Upper lobe of left lung (tissue), 6 donors: ENCODE measurements around the gene SRRM3. TPM values are rescaled to one million over a fixed set of nuclear protein-coding genes. Genes with fewer than 3 reads are reported as not detected.
A peak's percentile ranks its signal among the peaks of the same experiment; 100 is the strongest.
"Not testable (repeated sequence)": the region's sequence is repeated elsewhere in the genome, so short reads cannot be mapped to it uniquely, and the experiment has no call there.

Experiments
- ATAC-seq, 2 donors: fragments of 200-7000 bp; cut with Tn5 transposase; one replicate each; pipeline ENCODE4 v1.9.1; 2022; ENCODE audit warnings: mild to moderate bottlenecking in 2 of 2, moderate library complexity in 2 of 2; ENCODE audit not compliant: low FRiP score in 2 of 2
- DNase-seq, 2 donors: peaks; one replicate each; pipeline ENCODE4 v3.0.0-alpha.2; 2019 to 2020
- H3K27ac ChIP-seq, 4 donors: fragments of 200-600 bp; sonication (generic); one replicate each; pipeline ENCODE4 v1.5.1; 2016 to 2019
- H3K27me3 ChIP-seq, 4 donors: fragments of 200-600 bp; sonication (generic); one replicate each; pipeline ENCODE4 v1.5.1; 2017 to 2019
- H3K36me3 ChIP-seq, 4 donors: fragments of 200-600 bp; sonication (generic); one replicate each; pipeline ENCODE4 v1.5.1; 2016 to 2019
- H3K4me1 ChIP-seq, 4 donors: fragments of 200-600 bp; sonication (generic); one replicate each; pipeline ENCODE4 v1.5.1; 2018 to 2019
- H3K4me3 ChIP-seq, 4 donors: fragments of 200-600 bp; sonication (generic); one replicate each; pipeline ENCODE4 v1.5.1; 2017 to 2019; ENCODE audit warnings: mild to moderate bottlenecking in 2 of 4, moderate library complexity in 1 of 4
- H3K9me3 ChIP-seq, 4 donors: fragments of 200-600 bp; sonication (generic); one replicate each; pipeline ENCODE4 v1.5.1; 2018 to 2019
- EP300 ChIP-seq, 4 donors: sonication (generic); formaldehyde crosslinking; IDR thresholded peaks; one replicate each; pipeline ENCODE4 v1.5.1; 2017; ENCODE audit warnings: antibody characterized with exemption in 4 of 4, control low read depth in 2 of 4
- POLR2A ChIP-seq, 4 donors: fragments of 450-650 bp; IDR thresholded peaks; one replicate each; pipeline ENCODE4 v1.5.1; 2016 to 2017; ENCODE audit warnings: antibody characterized with exemption in 4 of 4, mild to moderate bottlenecking in 2 of 4
- POLR2AphosphoS5 ChIP-seq, 2 donors: sonication (generic); formaldehyde crosslinking; IDR thresholded peaks; one replicate each; pipeline ENCODE4 v1.5.1; 2017; ENCODE audit warnings: antibody characterized with exemption in 2 of 2
- WGBS, 2 donors: methylation state at CpG; one replicate each; pipeline ENCODE4 v1.1.5; 2017 to 2018; 5-methylcytosine and 5-hydroxymethylcytosine counted together
- total RNA-seq, 6 donors: library from RNA; depleted of rRNA in 4 of 6; stranded (reverse); fragments of >200 nt in 4 of 6; gene quantifications; one replicate each; pipeline versions ENCODE4 v1.1.0 to v1.2.1, GENCODE V29; 2016 to 2021
- TF ChIP-seq, protein P1 (sequence below), 6 experiments: fragments of 450-650 bp in 4 of 6; fragments of 200-600 bp in 2 of 6; sonication (generic) in 2 of 6; IDR thresholded peaks; one replicate each; pipeline ENCODE4 v1.5.1; 2016 to 2019; ENCODE audit warnings: antibody characterized with exemption in 6 of 6
- donor health status: DM: no; HTN: no; CAD: no; lungs with moderate emphysema.
- donor health status: DM: no; HTN: yes; CAD: no; lungs with severe emphysema.

SRRM3 gene
- total RNA-seq, 6 donors from 2014 or later: 0.30 to 1.5 (median 0.72) TPM

DNA sequence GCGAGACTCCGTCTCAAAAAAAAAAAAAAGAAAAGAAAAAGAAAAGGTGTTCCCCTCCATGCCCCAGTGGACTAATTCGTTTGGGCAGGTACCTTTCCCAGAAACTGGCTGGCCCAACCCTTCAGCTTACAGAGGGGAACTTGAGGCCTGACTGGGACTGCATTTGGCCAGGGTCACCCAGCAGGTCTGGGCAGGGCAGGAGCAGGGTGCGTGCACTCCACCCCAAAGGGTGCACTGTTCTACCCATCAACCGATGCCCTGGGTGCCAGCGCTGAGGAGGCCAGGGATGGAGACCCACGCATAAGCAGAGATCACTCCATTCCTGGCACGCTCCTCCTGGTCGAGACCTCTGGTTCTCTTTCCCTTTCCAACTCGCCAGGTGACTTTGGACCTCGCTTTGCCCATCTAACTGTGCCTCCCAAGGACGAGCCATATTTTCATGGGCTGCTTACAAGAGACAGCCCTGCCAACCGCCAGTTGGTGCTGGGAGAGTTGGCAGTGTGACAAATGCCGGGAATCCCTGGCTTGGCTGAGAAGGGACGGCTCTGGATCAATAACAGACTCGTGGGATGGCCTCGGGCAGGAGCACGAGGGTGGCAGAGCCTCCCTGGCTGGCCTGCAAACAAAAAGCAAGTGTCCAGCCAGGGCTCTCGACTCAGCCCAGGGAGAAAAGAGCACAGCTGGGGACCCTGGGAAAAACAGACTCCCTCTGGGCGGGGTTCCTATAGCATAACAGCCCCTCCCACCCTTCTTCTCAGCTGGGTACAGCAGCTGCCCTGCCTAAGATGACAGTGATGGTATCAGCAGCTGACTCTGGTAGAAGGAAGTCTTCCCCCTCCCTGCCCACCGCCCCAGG is 108.6 kb downstream of the SRRM3 start:
- TF ChIP-seq EP300 (IDR thresholded peaks at IDR 0.05): no peak
- TF ChIP-seq POLR2AphosphoS5 (IDR thresholded peaks at IDR 0.05): no peak
- TF ChIP-seq, protein P1, sequence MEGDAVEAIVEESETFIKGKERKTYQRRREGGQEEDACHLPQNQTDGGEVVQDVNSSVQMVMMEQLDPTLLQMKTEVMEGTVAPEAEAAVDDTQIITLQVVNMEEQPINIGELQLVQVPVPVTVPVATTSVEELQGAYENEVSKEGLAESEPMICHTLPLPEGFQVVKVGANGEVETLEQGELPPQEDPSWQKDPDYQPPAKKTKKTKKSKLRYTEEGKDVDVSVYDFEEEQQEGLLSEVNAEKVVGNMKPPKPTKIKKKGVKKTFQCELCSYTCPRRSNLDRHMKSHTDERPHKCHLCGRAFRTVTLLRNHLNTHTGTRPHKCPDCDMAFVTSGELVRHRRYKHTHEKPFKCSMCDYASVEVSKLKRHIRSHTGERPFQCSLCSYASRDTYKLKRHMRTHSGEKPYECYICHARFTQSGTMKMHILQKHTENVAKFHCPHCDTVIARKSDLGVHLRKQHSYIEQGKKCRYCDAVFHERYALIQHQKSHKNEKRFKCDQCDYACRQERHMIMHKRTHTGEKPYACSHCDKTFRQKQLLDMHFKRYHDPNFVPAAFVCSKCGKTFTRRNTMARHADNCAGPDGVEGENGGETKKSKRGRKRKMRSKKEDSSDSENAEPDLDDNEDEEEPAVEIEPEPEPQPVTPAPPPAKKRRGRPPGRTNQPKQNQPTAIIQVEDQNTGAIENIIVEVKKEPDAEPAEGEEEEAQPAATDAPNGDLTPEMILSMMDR (IDR thresholded peaks at IDR 0.05): no peak
- TF ChIP-seq POLR2A (IDR thresholded peaks at IDR 0.05): no peak
- ATAC-seq (no peak), DNase-seq (no peak)
- H3K9me3 ChIP-seq: no peaks in the 10 kb centered on the region
- no peak overlapping the region for H3K27ac ChIP-seq
- peaks cover 9 to 21% (median 15%) of the 10 kb centered on the region in 4 donors for H3K4me1 ChIP-seq
- WGBS, 2 donors: 72 to 73% methylated on average over 16 to 21 of the region's 21 CpGs
- no peaks in the 10 kb centered on the region for H3K27me3 ChIP-seq
- no peaks in the 10 kb centered on the region for H3K36me3 ChIP-seq
- no peak overlapping the region for H3K4me3 ChIP-seq

DNA sequence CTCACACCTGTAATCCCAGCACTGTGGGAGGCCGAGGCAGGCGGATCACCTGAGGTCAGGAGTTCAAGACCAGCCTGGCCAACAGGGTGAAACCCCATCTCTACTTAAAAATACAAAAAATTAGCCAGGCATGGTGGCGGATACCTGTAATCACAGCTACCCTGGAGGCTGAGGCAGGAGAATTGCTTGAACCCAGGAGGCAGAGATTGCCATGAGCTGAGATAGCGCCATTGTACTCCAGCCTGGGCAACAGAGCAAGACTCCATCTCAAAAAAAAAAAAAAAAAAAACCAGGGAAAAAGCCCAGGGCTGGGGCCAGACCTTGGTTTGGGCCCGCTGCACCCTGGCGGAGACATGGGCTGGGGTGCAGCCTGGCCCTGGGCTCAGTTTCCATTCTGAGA is 110.1 kb downstream of the SRRM3 start:
- WGBS, 2 donors: 97 to 100% methylated on average over 6 of the region's 6 CpGs
- H3K4me3 ChIP-seq, H3K9me3 ChIP-seq, H3K36me3 ChIP-seq, H3K27me3 ChIP-seq, ATAC-seq, H3K27ac ChIP-seq, DNase-seq: not testable (repeated sequence)
- peaks cover 5 to 12% (median 9%) of the 10 kb centered on the region in 4 donors for H3K4me1 ChIP-seq

DNA sequence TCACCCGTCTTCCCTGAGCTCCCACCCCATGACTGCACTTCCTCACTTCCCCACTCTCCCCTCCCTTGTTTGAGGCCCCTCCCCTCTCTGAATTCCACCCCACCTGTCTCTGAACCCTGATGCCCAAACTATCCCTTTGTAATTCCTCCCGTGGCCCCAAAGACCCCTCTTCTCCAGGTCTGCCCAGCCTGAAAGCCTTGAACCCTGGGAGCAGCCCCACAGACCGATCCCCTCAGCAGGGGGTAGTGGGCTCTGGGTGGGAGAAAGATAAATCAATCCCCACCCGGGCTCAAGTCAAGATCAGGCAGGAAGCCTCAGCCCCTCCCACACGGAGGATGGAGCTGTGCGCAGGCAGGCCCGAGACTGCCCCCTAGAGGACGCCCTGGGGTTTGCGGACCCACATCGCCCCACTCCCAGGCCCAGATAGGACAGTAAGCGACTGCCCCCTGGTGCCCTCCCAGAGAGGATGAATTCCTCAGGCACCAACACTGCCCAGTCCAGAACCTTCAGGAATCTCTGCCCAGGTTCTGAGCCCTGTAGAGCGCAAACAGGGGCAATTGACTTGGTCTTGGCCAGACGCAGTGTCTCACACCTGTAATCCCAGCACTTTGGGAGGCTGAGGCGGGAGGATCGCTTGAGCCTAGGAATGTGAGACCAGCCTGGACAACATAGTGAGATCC is 112.5 kb downstream of the SRRM3 start:
- peak overlapping the region in 1 of 4 donors; percentile 35 for H3K27ac ChIP-seq
- no peaks in the 10 kb centered on the region for H3K27me3 ChIP-seq
- H3K4me1 ChIP-seq: peaks cover 4 to 15% (median 13%) of the 10 kb centered on the region in 4 donors
- H3K36me3 ChIP-seq: no peaks in the 10 kb centered on the region
- H3K9me3 ChIP-seq: no peaks in the 10 kb centered on the region
- TF ChIP-seq, protein P1 (IDR thresholded peaks at IDR 0.05): peak; percentile 99 to 100 (median 100)
- TF ChIP-seq POLR2A (IDR thresholded peaks at IDR 0.05) (peak in 1 of 4 donors; percentile 71), POLR2AphosphoS5 (IDR thresholded peaks at IDR 0.05) (peak; percentile 46 to 47), EP300 (IDR thresholded peaks at IDR 0.05) (no peak)
- ATAC-seq: peak; percentile 88 to 95
- WGBS, 2 donors: 6 to 12% methylated on average over 5 to 13 of the region's 15 CpGs
- DNase-seq: peak; percentile 95 to 98
- H3K4me3 ChIP-seq: no peak overlapping the region

DNA sequence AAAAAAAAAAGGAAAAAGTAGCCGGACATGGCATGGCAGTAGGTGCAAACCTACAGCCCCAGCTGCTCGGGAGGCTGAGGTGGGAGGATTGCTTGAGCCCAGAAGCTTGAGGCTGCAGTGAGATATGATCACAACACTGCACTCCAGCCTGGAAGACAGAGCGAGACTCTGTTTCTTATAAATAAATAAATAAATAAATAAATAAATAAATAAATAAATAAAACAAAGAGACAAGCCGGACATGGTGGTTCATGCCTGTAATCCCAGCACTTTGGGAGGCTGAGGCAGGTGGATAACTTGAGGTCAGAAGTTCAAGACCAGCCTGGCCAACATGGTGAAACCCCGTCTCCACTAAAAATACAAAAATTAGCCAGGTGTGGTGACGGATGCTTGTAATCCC is 113.0 kb downstream of the SRRM3 start:
- ATAC-seq, DNase-seq, H3K27ac ChIP-seq, H3K27me3 ChIP-seq, H3K9me3 ChIP-seq, H3K36me3 ChIP-seq, H3K4me3 ChIP-seq: not testable (repeated sequence)
- WGBS, 2 donors: 60 to 61% methylated on average over 6 of the region's 6 CpGs
- H3K4me1 ChIP-seq: peaks cover 7 to 18% (median 17%) of the 10 kb centered on the region in 4 donors

DNA sequence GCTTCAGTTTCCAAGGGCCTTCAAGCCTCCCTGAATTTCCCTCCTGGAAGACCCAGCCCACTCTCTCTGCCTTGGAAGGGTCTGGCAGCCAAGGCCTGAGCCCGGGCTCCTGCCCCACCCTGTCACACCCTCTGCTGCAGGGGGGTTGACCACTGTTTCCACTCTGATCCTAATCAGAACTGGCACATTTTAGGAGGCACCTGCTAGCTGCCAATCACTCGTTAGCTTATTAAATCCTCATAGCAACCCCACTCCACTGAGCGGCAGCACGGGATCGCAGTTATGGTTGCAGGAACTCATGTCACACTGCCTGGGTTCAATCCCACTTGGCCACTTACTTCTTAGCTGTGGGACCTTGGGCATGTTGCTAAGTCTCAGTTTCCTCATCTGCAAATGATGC is 113.7 kb downstream of the SRRM3 start:
- DNase-seq: no peak
- TF ChIP-seq POLR2AphosphoS5 (IDR thresholded peaks at IDR 0.05) (no peak), POLR2A (IDR thresholded peaks at IDR 0.05) (no peak), EP300 (IDR thresholded peaks at IDR 0.05) (no peak)
- TF ChIP-seq, protein P1 (IDR thresholded peaks at IDR 0.05): no peak
- Histone ChIP-seq H3K9me3 (no peaks in the 10 kb centered on the region), H3K27ac (no peak overlapping the region), H3K4me1 (peaks cover 7 to 18% (median 17%) of the 10 kb centered on the region in 4 donors), H3K4me3 (no peak overlapping the region), H3K27me3 (no peaks in the 10 kb centered on the region), H3K36me3 (no peaks in the 10 kb centered on the region)
- ATAC-seq: no peak
- WGBS, 2 donors: 44 to 60% methylated on average over 5 of the region's 5 CpGs
